DMS 273 (cell line): Measurements from ENCODE around the gene LRCH1.

Experiments
- DNase-seq: peaks from one replicate; lab custom pipeline; 2025; ENCODE audit not compliant: unreplicated experiment; lab: John Stamatoyannopoulos, UW

Gene LRCH1

DNA sequence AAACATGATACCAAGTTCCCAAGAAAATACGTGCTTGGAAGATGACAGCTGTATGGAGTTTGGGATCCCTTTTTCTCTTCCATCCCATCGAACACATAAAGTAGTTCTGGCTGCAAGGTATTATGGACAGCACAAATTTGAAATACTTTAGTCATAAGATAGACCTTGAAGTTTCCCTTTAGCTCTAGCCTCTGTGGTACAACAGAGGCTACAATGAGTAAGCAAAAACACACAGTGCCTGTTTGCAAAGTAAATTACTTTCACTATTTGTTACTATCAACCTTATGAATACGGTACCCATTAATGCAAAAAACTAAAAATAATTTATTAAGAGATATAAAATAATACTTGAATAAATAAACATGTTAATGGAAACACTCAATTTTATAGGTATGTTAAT is 21.0 kb upstream of the LRCH1 start:
- DNase-seq = no peak

DNA sequence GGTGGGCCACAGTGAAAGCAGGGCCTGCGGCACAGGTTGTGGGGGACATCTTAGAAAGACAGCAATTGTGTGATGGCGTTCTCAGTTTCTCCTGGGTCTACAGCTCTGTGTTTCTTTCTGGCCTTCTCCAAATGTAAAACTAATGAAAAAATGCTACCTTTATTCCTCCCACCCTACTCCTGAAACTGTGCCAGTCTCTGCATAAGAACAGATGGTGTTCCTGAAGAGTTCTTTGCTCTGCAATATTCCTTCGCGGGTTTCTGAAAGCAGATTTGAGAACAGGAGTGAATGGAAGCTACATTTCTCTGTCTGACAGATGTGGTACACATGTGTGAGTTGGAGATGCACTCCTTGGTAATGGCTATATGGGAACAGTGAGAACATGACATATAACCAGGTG is 18.0 kb upstream of the LRCH1 start:
- DNase-seq = no peak

DNA sequence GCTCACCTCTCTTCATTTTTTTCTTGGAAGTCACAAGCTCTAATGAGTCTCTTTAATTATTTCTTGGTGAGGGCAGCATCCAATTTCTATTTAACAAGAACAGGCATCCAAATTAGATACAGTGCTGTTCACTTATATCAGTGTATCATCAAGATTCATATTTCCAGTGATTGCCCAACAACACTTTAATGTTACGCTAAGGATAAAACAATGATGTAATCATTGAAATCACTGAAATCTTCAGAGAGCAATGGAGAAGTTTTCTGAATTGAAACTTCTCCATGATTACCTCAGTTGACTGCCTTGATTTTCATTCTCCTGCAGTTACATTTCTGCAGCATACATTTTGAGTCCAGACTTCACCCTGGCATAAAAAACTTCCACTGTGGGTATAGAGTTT is 17.1 kb upstream of the LRCH1 start:
- DNase-seq = peak; percentile 11

DNA sequence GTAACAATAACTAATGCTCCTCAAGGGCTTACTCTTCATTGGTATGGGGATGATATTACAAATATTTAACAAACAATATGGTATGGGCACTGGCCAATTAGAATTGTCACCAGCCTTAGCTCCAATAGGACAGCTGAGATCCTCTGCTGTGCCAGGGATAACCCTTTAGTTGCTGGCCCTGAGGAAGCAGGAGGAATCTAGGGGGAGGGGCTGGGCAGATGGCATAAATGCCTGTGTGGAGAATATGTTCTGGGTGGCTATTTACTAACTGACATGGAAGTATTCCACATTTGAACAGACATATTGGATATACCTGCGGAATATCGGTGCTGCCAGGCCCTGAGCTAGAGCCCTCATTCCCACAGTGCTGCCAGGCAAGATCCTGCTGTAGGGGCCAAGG is 16.6 kb upstream of the LRCH1 start:
- peak; percentile 79 for DNase-seq

DNA sequence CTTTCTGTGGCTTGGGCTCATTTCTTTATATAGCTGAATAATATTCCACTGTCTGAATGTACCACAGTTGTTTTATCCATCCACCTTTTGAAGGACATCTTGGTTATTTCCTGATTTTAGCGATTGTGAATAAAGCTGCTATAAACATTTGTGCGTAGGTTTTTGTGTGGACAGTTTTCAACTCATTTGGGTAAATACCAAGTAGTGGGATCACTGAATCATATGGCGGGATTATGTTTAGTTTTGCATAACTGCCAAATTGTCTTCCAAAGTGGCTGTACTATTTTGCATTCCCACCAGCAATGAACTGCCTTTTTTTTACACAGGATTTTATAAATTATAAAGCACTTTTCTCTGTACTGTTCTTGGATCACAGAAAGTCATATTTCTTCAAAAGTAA is 13.7 kb upstream of the LRCH1 start:
- DNase-seq = no peak

DNA sequence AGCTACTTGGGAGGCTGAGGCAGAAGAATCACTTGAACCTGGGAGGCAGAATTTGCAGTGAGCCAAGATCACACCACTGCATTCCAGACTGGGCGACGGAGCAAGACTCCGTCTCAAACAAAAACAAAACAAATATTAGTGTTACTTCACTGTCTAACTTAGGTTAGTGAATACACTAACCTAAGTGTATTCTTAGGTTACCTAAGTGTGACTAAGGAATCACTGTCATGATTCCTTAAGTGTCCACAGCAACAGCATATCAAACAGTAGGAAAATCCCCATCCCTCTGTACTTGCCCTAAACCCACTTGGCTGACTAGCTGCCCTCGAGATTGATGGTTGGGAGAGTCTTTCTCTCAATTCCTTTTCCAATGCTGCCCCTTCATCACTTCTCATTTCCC is 11.8 kb upstream of the LRCH1 start:
- no peak for DNase-seq

DNA sequence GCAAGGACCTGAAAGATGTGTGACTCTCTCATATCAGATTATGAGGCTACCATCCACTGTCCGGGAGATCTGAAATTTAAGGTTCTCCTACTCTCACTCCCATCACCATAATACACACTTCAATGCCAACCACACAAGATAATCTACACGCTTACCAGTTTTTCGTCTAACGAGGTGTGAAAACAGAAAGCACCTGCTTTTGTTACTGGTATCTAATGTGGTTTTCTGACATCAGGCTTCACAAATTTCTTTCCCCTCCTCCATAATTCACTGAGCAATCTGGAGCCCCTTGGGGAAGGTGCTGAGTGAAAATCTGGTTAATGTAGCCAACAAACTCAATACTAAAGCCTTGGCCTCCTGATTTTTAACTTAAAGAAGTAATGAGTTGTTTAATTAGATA is 10.1 kb upstream of the LRCH1 start:
- peak; percentile 72 for DNase-seq

DNA sequence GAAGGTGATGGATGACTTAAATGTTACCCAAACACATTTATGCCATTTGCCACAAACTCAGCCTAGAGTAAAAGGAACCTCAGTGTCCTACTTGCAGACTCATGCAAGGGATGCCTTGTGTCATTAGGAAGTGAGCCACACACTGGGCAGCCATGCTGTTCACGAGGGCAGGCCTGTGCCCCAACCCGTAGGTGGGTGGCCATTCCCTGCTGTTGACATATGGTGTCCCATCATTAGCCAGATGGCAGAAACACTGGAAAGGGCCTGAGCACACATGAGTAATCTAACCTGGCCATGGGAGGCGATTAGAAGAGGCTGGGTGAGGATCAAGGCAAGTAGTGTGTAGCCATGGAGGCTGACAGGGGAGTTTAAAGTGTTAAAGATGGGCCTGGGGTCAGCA is 9.7 kb upstream of the LRCH1 start:
- DNase-seq = peak; percentile 95

DNA sequence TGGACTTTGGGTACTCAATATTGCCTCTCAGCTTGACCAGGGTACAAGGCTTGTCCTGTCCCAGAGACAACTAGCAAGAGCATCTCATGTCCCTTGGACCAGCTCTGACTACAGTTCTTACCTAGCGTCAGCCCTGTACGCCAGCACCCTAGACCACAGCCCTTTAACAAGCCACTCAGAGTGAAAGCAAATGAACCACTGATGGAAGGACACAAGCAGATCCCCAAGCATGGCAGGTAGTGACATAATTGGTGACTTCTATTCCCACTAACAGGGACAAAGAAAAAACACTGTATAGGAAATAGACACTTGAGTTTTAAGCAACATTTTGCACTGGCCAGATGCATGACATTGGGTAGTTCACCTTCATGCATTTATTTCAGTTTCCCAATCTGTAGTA is 8.8 kb upstream of the LRCH1 start:
- DNase-seq = no peak

DNA sequence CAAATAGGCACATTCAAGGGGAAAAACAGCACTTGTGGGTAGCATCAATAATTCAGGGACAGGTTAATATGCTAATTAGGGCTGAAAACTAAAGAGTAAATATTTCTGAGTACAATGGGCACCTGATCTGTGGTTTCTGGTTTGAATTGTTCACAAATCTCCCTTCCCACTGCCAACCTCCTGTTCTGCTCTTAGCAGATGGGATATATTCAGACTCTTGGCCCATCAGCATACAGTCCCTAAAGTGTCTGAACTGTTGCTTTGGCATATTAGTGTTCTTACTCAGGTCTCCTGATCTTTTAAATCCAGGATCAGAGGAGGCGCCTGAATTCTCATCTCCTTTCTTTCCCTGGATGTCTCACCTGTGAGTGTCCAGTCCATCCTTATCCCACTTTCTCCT is 8.2 kb upstream of the LRCH1 start:
- DNase-seq = peak; percentile 15

DNA sequence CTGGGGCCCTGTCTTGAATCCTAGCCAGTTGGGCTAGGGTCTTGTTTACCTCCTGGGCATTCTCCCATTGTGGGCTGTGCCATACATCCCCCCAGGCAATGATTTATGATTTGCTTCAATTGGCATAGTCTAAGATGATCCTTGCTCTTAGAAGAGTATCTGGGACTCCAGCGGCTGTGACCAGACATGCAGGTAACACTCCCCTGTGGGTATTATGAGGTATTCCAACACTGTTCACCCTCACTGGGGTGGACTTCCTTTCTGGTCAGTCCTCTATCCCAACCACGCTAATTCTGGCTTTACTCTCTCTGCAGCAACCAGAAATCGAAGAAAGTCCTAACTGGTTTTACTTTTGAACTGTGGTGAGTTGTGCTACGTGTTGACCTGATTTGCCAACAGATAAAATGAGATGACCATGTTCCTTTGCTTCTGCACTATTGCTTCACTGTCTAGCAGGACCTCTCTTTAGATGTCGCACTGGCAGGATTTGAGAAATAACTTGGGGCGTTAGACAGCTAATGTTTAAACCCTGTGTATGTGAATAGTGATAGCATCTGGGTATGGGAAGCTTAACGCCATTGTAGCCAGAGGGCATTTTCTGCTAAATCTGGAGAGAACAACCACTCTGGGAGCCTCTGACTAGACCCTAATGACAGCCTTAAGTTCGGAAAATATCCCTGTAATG is 6.7 kb upstream of the LRCH1 start:
- DNase-seq = no peak

DNA sequence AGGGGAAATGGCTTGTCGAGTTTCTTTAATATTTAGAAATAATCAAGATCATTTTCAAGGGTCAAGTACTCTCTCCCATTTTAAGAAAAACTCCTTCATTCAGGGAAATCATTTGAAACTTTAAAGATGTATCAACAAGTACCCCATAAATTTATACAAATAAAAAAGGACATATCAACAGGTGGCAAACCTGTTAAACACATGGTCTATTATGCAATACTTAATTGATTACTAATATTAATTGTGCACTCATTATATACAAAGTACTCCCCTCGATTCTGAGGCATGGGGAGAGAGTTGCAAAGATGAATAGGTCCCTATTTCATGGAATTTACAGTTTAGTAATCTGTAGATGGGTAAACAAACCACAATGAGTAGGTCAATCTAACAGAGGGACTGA is 2.1 kb upstream of the LRCH1 start:
- no peak for DNase-seq

DNA sequence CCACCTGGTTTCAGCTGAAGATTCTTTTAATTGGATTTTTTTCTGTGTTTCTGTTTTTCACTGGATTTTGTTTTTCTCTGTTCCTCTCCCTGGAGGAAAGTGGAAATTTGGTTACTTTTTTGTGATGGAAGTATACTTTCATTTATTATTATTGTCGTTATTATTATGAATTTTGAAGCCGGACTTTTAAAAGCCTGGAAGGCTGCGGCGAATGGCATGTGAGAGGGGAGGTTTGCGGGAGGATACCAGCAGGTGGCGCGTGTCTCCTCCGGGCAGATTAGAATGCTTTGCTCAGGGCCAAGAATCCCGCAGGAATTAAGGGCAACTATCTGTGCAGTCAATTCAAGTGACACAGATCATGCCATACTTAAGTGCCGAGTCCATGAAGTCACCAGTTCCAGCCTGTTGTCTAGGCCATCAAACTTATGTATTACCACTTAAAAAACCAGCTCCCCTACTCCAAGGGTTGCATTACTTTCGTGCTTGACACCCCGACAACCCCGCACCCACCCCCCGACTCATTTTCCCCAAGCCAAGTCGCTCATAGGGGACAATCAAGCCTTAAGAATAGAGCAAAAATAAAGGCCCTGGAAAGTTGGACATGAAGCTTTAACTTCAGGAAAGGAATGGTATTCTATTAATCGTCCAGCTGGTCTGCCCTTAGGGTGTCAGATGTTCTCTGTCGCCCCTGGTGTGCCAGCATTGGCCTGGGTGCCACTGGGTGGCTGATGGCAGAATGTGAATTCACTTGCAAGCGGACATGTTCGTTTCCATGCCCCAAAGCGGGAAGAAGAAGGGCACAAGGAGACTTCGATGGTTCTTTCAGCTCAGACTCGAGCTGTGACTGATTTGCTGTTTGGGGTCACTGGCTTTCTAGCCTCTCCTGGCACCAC is 1.3 kb upstream of the LRCH1 start:
- peak; percentile 87 for DNase-seq

DNA sequence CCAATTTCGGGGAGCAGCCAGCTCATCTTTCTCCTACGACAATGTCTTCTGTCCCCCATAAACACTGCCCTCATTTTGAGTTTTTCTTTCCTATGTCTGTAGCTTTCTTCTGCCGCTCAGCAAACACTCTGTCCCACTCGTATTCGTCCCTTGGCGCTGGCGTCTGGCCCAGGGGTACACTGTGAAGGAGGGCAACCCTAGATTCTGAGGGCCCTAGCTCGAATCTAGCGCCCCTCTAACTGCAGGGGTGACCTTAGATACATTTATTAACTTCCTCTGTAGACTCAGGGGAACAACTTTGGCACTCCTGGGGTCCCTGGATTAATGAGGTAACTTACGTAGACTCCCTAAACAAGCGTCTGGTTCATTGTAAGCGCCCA is 677 bp upstream of the LRCH1 start:
- peak; percentile 49 for DNase-seq

DNA sequence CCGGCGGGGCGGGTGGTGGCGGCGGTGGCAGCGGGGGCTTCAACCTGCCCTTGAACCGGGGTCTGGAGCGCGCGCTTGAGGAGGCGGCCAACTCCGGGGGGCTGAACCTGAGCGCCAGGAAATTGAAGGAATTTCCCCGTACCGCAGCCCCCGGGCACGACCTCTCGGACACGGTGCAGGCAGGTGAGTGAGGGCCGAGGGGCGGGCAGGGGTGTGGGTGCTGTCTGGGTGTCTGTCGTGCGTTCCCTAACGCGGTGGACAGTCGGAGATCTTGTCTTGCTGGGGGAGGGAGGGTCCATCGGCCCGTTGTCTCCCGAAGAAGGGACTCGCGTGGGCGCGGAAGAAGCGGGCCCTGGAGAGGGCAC is 533 bp downstream of the LRCH1 start:
- DNase-seq = no peak

DNA sequence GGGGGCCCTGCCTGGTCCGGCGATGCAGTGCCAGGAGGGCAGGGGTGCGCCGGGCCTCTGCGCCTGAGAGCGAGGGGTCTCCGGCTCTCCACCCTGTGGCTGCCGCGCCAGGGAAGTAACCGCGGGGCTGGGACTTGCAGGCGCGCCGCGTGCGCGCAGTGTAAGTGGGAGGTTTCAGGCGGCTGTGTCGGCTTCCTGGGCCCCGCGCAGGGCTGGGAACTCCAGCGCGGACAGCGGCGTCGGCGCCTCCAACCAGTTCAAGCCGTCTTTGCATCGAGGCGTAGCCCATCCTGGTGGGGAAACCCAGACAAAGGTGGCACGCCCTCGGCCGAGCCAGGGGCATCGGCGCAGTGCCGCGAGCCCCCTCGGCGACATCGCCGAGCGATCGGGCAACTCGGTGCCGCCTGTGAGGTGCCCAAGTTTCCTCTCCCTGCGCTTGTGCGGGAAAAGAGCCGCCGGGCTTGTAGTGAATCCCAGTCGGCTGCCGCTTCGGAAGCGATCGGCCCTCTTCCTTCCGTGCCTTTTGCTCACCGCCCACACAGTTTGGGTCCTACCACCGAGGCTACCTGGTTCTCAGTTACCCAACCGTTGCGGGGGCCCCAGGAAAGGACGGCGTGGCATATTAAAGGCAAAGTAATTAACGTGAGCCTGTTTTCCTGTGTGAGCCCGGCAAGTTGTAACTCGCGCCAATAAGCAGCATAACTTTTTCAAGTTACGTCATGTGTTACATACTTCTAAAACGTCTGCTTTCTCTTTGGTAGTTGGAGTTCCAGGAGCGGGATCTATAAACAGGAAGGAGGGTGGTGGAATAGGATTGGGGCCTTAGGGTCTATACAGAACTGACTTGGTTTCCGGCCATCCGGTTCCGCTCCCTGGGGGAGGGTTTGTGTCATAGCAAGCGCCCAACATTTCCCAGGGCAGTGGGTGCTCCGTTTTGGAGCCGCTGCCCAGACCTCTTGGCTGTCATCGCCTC is 1.2 kb downstream of the LRCH1 start:
- DNase-seq = peak; percentile 78

DNA sequence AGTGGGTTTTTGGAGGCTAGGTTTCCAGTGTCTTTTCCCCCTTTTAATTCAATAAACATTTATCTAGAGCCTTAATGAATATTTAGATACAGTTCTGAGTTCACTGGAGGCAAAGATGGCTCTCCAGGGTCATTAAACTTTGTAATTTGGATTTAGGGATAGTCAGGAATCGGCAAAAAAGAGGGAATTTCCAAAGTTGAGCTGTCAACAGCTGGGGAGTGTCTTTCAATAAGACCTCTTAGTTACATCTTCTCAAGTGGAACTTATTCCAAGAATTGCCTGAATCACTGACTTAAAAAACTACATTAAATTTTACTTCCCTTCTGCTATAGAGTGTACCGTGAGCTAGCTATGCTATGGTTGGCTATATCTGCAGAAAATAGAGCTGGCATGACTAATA is 2.0 kb downstream of the LRCH1 start:
- peak; percentile 13 for DNase-seq

DNA sequence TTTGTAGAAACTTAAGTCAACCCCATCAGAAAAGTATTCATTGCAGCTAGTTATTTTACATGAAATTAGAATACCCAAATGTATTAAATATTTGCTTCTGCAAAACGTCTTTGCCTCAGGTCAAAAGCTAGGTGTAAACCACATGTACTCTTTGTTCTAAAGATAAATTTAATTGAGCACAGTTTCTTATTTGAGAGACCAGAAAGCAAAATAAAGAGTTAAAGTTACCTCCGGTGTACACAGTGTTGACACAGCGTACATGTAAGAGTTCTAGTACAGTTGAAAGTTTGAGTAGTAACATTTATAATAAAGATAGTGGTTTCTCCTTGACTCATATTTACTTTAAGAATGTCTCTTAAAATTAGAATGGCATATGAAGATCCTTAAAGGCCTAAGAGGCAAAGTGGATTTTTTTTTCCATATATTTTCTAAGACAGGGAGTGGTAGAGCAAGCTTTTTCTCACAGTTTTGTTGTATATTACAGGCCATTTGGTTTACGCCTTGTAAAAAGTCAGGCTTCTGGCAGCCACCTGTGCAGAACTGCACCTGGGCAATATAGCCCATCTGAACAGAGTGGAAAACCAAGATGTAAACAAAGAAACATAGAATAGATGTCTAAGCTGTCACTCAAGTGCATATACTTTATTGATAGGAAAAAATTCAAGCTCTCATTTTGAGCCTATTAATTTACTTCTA is 2.9 kb downstream of the LRCH1 start:
- DNase-seq = no peak

DNA sequence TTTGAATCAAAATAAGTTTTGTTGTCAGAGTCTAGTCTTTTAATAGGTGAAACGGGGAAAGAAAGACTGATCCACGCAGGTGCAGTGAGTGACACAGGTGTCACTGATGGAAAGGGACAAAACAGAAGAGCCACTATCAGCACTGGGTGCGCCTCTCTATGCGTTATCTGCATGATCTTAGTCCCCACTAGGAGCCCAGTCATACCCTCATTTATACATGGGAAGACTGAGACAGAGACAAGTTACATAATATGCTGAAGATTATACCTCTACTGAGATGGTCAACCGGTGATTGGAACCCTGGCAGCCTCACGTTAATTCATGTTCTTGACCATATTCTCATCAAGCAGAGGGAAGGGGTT is 3.4 kb downstream of the LRCH1 start:
- DNase-seq = no peak

DNA sequence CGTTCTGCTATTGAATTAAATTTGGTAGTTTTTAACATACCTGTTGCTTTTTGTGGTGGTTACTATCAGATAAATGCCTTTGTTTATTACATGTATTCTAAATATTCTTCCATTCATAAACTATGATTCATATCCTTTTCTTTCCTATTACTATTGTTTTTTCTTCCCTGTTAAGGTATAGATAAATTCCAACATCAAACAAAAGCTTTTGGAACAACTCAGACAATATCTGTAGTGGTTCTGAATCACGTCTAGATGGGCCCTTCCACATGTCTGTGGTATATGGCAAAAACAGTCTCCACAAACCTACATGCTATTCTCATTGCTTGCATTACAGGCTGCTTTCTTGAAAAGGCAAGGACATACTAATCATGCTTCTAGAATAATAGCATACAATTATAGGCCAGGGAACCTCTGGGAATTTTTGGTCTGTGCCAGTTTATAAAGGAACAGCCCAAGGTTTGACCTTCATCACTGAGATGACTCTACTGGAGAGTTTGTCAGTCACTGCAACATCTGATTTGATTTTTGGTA is 6.4 kb downstream of the LRCH1 start:
- DNase-seq = no peak

DNA sequence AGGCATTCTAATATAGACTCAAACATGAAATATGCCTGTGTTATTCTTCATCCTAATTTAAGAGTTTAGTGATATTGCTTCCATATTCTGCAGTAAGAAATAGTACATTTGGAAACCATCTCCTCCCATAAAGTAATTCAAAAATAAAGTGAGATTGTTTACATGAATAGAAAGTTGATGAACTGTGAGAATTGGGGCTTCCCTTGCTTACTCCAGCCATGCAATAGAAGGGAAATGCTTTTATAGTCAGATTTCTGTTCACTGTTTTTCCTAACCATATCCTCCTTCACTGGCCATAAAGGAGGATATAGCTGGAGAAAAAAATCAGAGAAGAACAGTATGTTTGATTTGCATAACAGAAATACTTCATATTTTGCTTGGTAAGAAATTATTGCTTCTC is 7.8 kb downstream of the LRCH1 start:
- DNase-seq = no peak
